ENCODE data around the gene ZCCHC4.

DNA sequence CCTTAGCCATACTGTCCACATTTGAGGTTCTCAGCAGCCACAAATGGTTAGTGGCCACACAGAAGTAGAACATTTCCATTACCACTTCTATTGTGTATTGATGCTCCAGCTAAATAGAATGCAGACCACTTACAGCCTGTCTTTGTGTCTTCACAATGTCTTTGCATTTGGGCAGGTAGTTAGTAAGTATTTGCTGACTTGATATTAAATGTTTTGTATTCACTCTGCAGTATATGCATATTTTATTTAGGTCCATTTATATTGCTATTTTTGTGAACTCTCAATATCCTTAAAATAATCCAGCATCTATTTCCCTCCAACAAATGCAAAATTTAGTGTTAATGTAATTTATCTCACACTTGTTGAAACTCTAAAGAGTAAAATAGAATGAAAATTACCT is 91.1 kb downstream of the ZCCHC4 start:
- TF ChIP-seq, protein P1, sequence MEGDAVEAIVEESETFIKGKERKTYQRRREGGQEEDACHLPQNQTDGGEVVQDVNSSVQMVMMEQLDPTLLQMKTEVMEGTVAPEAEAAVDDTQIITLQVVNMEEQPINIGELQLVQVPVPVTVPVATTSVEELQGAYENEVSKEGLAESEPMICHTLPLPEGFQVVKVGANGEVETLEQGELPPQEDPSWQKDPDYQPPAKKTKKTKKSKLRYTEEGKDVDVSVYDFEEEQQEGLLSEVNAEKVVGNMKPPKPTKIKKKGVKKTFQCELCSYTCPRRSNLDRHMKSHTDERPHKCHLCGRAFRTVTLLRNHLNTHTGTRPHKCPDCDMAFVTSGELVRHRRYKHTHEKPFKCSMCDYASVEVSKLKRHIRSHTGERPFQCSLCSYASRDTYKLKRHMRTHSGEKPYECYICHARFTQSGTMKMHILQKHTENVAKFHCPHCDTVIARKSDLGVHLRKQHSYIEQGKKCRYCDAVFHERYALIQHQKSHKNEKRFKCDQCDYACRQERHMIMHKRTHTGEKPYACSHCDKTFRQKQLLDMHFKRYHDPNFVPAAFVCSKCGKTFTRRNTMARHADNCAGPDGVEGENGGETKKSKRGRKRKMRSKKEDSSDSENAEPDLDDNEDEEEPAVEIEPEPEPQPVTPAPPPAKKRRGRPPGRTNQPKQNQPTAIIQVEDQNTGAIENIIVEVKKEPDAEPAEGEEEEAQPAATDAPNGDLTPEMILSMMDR (conservative IDR thresholded peaks at IDR 0.05; ENCODE audit: low read depth, low read length) = no peak
- TF ChIP-seq EZH2 (IDR thresholded peaks at IDR 0.05; ENCODE audit: borderline replicate concordance, low read depth, low read length, poor library complexity, severe bottlenecking) = no peak

All from A673 (cell line).